WI38 (cell line): ENCODE measurements around the gene RHOH.

Source experiments
- H3K4me3 ChIP-seq: 2 replicates; pipeline ENCODE4 v1.5.1; 2011; ENCODE audit warnings: low read depth, mild to moderate bottlenecking, control low read depth, low read length
- CTCF ChIP-seq: IDR thresholded peaks from 2 replicates; pipeline ENCODE4 v1.5.1; 2012; ENCODE audit warnings: low read depth, mild to moderate bottlenecking, control low read depth, low read length

RHOH gene

GRCh38 chr4:40262861-40263260 is 66.0 kb downstream of the RHOH start:
- H3K4me3 ChIP-seq = no peak overlapping the region
- no peak for TF ChIP-seq CTCF

GRCh38 chr4:40264497-40264896 is 67.7 kb downstream of the RHOH start:
- no peak for TF ChIP-seq CTCF
- no peak overlapping the region for H3K4me3 ChIP-seq

GRCh38 chr4:40264995-40265909 is 68.4 kb downstream of the RHOH start:
- H3K4me3 ChIP-seq = no peak overlapping the region

GRCh38 chr4:40265910-40266274 is 69.1 kb downstream of the RHOH start:
- no peak overlapping the region for H3K4me3 ChIP-seq

More at GRCh38 chr4:40264995-40265909, 68.4 kb downstream of the RHOH start:
- TF ChIP-seq CTCF = no peak

GRCh38 chr4:40269133-40269532 is 72.3 kb downstream of the RHOH start:
- no peak for TF ChIP-seq CTCF
- no peak overlapping the region for H3K4me3 ChIP-seq

More at GRCh38 chr4:40265910-40266274, 69.1 kb downstream of the RHOH start:
- no peak for TF ChIP-seq CTCF

- no peak overlapping the region for H3K4me3 ChIP-seq
- TF ChIP-seq CTCF = no peak
Observed at GRCh38 chr4:40270609-40271008, 73.8 kb downstream of the RHOH start.

- TF ChIP-seq CTCF = no peak
- no peak overlapping the region for H3K4me3 ChIP-seq
Observed at GRCh38 chr4:40275065-40275730, 78.4 kb downstream of the RHOH start.
